ENCODE results near the gene STX19.

DNA sequence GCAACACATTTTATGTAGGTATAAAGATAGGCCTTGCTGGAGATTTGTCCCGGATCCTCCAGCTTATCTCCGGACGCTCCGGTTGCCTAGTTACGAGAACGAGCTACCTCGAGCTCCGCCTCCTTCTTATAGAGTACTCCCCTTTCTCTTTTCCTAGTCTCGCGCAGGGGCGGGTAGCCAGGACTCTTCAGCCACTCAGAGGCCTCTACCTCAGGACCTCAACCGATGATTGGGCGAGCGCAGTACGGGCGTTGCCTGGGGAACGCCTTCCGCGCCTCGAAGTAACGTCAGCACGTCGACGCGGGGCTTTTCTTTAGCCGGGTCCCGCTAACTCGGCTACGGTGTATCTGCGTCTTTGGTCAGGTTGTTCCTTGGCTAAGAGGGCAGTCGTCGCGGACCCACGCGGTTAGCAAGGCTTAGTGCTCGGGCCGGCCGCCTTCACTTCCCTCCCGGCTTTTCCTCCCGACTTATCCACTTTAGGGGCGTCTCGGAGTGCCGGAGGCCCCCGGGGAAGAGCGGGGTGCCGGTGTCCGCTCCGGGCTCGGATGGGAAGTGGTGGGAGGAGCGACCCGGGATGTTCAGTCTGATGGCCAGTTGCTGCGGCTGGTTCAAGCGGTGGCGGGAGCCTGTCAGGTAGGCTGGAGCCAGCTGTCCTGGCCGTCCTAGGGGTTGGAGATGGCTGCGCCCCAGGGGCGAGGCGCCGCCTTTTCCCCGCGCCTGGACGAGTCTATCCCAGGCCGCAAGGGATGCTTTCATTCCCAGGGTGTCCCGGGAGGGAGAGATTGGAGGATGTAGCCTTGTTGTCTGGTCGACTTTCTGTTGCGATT is 48.3 kb downstream of the STX19 start, which contains the start of gene ARL13B:
- TF ChIP-seq, protein P1, sequence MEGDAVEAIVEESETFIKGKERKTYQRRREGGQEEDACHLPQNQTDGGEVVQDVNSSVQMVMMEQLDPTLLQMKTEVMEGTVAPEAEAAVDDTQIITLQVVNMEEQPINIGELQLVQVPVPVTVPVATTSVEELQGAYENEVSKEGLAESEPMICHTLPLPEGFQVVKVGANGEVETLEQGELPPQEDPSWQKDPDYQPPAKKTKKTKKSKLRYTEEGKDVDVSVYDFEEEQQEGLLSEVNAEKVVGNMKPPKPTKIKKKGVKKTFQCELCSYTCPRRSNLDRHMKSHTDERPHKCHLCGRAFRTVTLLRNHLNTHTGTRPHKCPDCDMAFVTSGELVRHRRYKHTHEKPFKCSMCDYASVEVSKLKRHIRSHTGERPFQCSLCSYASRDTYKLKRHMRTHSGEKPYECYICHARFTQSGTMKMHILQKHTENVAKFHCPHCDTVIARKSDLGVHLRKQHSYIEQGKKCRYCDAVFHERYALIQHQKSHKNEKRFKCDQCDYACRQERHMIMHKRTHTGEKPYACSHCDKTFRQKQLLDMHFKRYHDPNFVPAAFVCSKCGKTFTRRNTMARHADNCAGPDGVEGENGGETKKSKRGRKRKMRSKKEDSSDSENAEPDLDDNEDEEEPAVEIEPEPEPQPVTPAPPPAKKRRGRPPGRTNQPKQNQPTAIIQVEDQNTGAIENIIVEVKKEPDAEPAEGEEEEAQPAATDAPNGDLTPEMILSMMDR (conservative IDR thresholded peaks at IDR 0.05; ENCODE audit: low read depth, low read length): no peak
- TF ChIP-seq EZH2 (IDR thresholded peaks at IDR 0.05; ENCODE audit: low read length, unreplicated experiment) (no peak), EZH2phosphoT487 (IDR thresholded peaks at IDR 0.05; ENCODE audit: borderline replicate concordance, low read length) (no peak)
